GM19240 (cell line): ENCODE measurements around the gene GRHPR.
"Not testable (repeated sequence)": the region's sequence is repeated elsewhere in the genome, so short reads cannot be mapped to it uniquely, and the experiment has no call there.

Source experiments
- DNase-seq: peaks from one replicate; pipeline ENCODE4 v3.0.0; 2011; ENCODE audit warnings: low spot score; ENCODE audit not compliant: insufficient read length

The GRHPR gene

GRCh38 chr9:37476930-37477329 lies 54.4 kb downstream of the GRHPR start:
- no peak for DNase-seq

GRCh38 chr9:37477443-37477842 lies 54.9 kb downstream of the GRHPR start:
- DNase-seq = not testable (repeated sequence)

DNA sequence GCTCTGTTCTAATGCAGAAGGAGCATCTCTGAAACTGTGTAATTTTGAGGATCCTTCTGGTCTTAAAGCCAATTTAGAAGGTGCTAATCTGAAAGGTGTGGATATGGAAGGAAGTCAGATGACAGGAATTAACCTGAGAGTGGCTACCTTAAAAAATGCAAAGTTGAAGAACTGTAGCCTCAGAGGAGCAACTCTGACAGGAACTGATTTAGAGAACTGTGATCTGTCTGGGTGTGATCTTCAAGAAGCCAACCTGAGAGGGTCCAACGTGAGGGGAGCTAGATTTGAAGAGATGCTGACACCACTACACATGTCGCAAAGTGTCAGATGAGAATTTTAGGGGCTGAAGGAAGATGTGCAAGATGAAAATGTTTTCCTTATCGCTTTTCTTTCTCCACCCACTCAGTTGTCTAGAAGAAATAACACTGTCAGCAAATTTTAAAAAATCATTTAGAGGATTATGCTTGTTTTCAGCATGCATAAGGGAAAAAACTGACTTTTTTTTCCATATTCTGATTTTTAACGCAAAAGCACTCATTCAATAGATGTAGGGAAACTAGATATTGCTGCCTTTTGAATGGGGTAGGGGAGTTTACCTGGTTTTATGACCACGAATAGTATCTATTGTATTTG lies 55.6 kb downstream of the GRHPR start:
- DNase-seq = not testable (repeated sequence)

- DNase-seq = no peak
These were observed 58.3 kb downstream of the GRHPR start for GRCh38 chr9:37480759-37481158.

DNA sequence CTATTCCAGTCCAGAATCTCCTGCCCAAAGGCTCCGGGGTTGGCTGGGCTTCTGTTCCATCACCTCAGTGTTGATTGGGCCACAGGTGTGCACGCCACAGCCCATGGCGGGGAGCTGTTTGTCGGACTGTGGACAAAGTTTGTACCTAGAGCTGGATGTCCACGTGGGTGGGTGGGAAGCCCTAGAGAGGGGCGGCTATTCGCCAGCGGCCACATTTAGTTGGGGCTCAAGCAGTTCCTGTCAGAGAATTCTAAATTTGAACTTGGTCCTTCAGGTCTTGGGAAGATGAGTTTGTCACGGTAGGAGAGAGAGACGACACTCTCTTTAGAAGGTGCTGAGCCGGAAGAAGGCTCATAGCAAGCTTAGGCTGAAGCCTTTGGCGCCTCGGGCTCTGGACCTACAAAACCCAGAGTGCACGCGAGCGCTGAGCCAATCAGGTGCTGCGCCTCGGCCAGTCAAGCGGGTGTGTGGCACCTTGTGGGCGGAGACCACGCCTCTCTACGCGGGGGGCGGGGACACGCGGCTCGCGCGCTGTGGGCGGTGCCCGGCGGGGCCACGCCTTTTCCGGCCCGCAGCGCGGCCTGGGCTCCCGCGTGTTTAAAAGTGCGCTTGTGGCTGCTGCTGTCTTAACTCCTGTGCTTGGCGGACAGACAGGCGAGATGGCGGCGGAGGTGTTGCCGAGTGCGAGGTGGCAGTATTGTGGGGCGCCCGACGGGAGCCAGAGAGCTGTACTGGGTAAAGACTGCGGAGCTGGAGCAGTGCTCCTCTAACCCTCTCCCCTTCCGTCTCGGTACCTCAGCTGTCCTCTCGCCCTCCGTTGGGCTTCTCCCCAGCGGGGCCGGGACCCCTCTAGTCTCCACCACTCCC lies 63.1 kb downstream of the GRHPR start, which contains the start of gene POLR1E:
POLR1E (plus strand) TSS at position 560 of the 867 bp plus-strand sequence; CDS start at position 660, 100 bp downstream.
- DNase-seq = peak; percentile 98

DNA sequence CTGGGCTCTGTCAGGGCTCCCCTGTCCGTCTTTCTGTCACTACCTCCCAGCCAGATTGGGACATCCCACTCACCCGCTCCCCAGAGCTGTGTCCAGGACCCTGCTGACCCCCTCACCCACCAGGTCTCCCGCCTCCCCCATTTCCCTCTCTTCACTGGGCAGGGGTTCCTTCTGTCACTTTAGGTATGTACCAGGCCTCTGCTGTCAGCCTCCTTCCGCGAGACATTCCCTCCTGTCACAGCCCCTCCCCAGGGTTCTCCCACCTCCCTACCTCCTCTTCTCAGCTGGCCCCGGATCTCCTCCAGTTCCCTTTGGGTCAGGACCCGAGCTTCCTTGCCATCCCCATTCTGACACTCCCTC lies 63.7 kb downstream of the GRHPR start:
- DNase-seq = no peak
